Ishikawa (cell line): ENCODE measurements around the gene PLA2G4D.

ENCODE experiments used
- CEBPB ChIP-seq: IDR thresholded peaks from 2 replicates; pipeline ENCODE4 v1.6.1; 2012
- CREB1 ChIP-seq: IDR thresholded peaks from 2 replicates; pipeline ENCODE4 v1.6.1; 2012; ENCODE audit warnings: low read depth
- EGR1 ChIP-seq: IDR thresholded peaks from 2 replicates; pipeline ENCODE4 v1.6.1; 2012
- EP300 ChIP-seq: IDR thresholded peaks from 2 replicates; pipeline ENCODE4 v1.6.1; 2012; ENCODE audit warnings: borderline replicate concordance
- FOXM1 ChIP-seq: IDR thresholded peaks from 2 replicates; pipeline ENCODE4 v1.6.1; 2012; ENCODE audit warnings: low read depth, borderline replicate concordance
- NFIC ChIP-seq: IDR thresholded peaks from 2 replicates; pipeline ENCODE4 v1.6.1; 2012
- RAD21 ChIP-seq: IDR thresholded peaks from 2 replicates; pipeline ENCODE4 v1.6.1; 2012; ENCODE audit warnings: low read depth
- REST ChIP-seq: IDR thresholded peaks from 2 replicates; pipeline ENCODE4 v1.6.1; 2012; ENCODE audit warnings: low read depth, mild to moderate bottlenecking
- TAF1 ChIP-seq: IDR thresholded peaks from 2 replicates; pipeline ENCODE4 v1.6.1; 2012; ENCODE audit warnings: low read depth, mild to moderate bottlenecking
- TCF12 ChIP-seq: IDR thresholded peaks from 2 replicates; pipeline ENCODE4 v1.6.1; 2012; ENCODE audit warnings: low read depth
- TEAD4 ChIP-seq: IDR thresholded peaks from 2 replicates; pipeline ENCODE4 v1.6.1; 2012
- YY1 ChIP-seq: IDR thresholded peaks from 2 replicates; pipeline ENCODE4 v1.6.1; 2012; ENCODE audit warnings: low read depth
- ZBTB7A ChIP-seq: IDR thresholded peaks from 2 replicates; pipeline ENCODE4 v1.6.1; 2012; ENCODE audit warnings: low read depth
- TF ChIP-seq, protein P1 (sequence below): IDR thresholded peaks from 2 replicates; pipeline ENCODE4 v1.6.1; 2012
- TF ChIP-seq, protein P2 (sequence below): IDR thresholded peaks from 2 replicates; pipeline ENCODE4 v1.6.1; 2012

Gene PLA2G4D

GRCh38 chr15:42031198-42031915 is 63.0 kb downstream of the PLA2G4D start:
- no peak for TF ChIP-seq REST
- TF ChIP-seq TAF1: no peak
- TF ChIP-seq CREB1: no peak
- TF ChIP-seq EGR1: no peak
- no peak for TF ChIP-seq CEBPB
- no peak for TF ChIP-seq EP300
- TF ChIP-seq TCF12: no peak
- no peak for TF ChIP-seq TEAD4
- TF ChIP-seq FOXM1: no peak
- TF ChIP-seq ZBTB7A: no peak
- TF ChIP-seq NFIC: no peak
- no peak for TF ChIP-seq YY1
- TF ChIP-seq, protein P1, sequence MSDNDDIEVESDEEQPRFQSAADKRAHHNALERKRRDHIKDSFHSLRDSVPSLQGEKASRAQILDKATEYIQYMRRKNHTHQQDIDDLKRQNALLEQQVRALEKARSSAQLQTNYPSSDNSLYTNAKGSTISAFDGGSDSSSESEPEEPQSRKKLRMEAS: no peak
- TF ChIP-seq, protein P2, sequence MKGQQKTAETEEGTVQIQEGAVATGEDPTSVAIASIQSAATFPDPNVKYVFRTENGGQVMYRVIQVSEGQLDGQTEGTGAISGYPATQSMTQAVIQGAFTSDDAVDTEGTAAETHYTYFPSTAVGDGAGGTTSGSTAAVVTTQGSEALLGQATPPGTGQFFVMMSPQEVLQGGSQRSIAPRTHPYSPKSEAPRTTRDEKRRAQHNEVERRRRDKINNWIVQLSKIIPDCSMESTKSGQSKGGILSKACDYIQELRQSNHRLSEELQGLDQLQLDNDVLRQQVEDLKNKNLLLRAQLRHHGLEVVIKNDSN: no peak
- TF ChIP-seq RAD21: no peak

GRCh38 chr15:42027521-42027920 is 66.8 kb downstream of the PLA2G4D start:
- TF ChIP-seq, protein P1: no peak
- no peak for TF ChIP-seq REST
- no peak for TF ChIP-seq YY1
- TF ChIP-seq RAD21: no peak
- TF ChIP-seq EGR1: no peak
- TF ChIP-seq EP300: no peak
- TF ChIP-seq TCF12: no peak
- TF ChIP-seq ZBTB7A: no peak
- no peak for TF ChIP-seq TEAD4
- TF ChIP-seq CEBPB: no peak
- TF ChIP-seq, protein P2: no peak
- TF ChIP-seq TAF1: no peak
- no peak for TF ChIP-seq CREB1
- no peak for TF ChIP-seq FOXM1
- TF ChIP-seq NFIC: no peak

DNA sequence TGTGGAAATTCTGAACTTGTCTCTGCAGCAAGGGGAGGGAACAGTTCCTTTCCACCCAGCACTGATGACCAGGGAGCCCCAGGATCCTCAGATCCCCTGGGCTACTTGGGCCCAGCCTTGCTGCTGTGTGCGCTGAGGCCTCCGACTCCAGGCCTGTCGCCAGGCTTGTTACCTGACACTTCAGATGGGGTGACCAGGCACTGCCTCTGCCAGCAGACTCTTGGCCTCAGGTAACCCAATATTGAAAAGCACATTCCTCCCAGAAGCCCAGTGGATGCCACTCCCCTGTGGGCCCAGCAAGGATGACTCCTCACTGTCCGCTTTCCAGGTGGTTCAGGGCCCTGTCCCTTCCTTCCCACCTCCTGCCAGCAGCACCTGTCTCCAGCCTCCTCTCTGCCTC is 70.1 kb downstream of the PLA2G4D start:
- TF ChIP-seq, protein P2: no peak
- no peak for TF ChIP-seq EGR1
- no peak for TF ChIP-seq EP300
- TF ChIP-seq RAD21: no peak
- TF ChIP-seq YY1: no peak
- no peak for TF ChIP-seq CREB1
- TF ChIP-seq REST: no peak

DNA sequence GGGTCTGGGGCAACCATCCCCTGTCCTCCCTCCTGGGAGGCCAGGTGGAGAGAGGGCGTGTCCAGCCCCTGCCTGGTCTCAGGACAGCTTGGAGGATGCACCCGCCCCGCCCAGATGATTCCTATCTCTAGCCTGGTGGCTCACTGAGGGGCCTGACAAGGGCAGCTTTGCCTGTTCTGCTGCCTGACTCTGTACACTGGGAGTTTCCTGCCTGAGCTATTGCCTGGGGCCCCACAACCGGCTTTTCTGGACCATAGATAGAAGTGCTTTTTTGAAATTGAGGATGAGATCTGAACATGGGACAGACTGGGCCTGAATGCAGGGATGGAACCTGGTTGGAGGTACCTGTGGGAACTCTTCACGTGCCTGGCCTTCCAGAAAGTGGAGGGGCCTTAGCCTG is 72.8 kb downstream of the PLA2G4D start:
- no peak for TF ChIP-seq CEBPB
- no peak for TF ChIP-seq CREB1
- no peak for TF ChIP-seq REST
- no peak for TF ChIP-seq RAD21
- no peak for TF ChIP-seq TEAD4
- TF ChIP-seq ZBTB7A: no peak
- TF ChIP-seq, protein P1: no peak
- no peak for TF ChIP-seq EGR1
- TF ChIP-seq TCF12: no peak
- no peak for TF ChIP-seq NFIC
